Muscle of leg (tissue), 11 donors: Measurements from ENCODE around the gene DENR. TPM values are rescaled to one million over a fixed set of nuclear protein-coding genes. Genes with fewer than 3 reads are reported as not detected.

Experiments used
- DNase-seq: peaks from one replicate; pipeline ENCODE4 v3.0.0; 2013
- H3K27ac ChIP-seq: one replicate; pipeline ENCODE4 v1.5.1; 2013; ENCODE audit warnings: mild to moderate bottlenecking, low read length, control low read depth
- H3K27me3 ChIP-seq: one replicate; pipeline ENCODE4 v1.6.1; 2013; ENCODE audit warnings: low read length; ENCODE audit not compliant: control insufficient read depth, insufficient read depth
- H3K36me3 ChIP-seq: one replicate; pipeline ENCODE4 v1.6.1; 2013; ENCODE audit warnings: low read length; ENCODE audit not compliant: control insufficient read depth, insufficient read depth
- H3K4me1 ChIP-seq: one replicate; pipeline ENCODE4 v1.6.1; 2013; ENCODE audit warnings: low read length; ENCODE audit not compliant: control insufficient read depth, insufficient read depth
- H3K4me3 ChIP-seq: one replicate; pipeline ENCODE4 v1.5.1; 2013; ENCODE audit warnings: low read length, control low read depth
- H3K9me3 ChIP-seq: replicated peaks from 2 replicates; pipeline ENCODE4 v1.6.1; 2013; ENCODE audit warnings: low read depth, low read length; ENCODE audit not compliant: control insufficient read depth
- WGBS: methylation state at CpG from one replicate; pipeline ENCODE4 v1.1.5; 2013; ENCODE audit warnings: missing lambda C conversion rate; ENCODE audit not compliant: insufficient coverage; 5-methylcytosine and 5-hydroxymethylcytosine counted together
- polyA plus RNA-seq, 8 donors: library from polyadenylated mRNA; unstranded; fragments of 120-200 nt; gene quantifications; one replicate each; pipeline versions ENCODE4 v1.2.1 to v1.2.3, GENCODE V29; 2013; ENCODE audit warnings: inconsistent platforms in 1 of 8, low replicate concordance in 1 of 8; ENCODE audit not compliant: insufficient read length in 8 of 8, insufficient read depth in 1 of 8
- total RNA-seq: library from RNA; stranded (reverse); fragments of 120-200 nt; gene quantifications from one replicate; pipeline ENCODE4 v1.2.4, GENCODE V29; 2013

Gene DENR
- total and polyA plus RNA-seq, 9 donors: 37.3 to 74.1 (median 67.7) TPM

GRCh38 chr12:122721057-122721545 is 31.5 kb upstream of the DENR start:
- Histone ChIP-seq H3K4me3 (no peak overlapping the region), H3K9me3 (no peaks in the 10 kb centered on the region), H3K27me3 (no peaks in the 10 kb centered on the region), H3K27ac (no peak overlapping the region), H3K4me1 (no peaks in the 10 kb centered on the region), H3K36me3 (no peaks in the 10 kb centered on the region)
- no peak for DNase-seq
- 78% methylated on average over 7 of the region's 11 CpGs for WGBS

DNA sequence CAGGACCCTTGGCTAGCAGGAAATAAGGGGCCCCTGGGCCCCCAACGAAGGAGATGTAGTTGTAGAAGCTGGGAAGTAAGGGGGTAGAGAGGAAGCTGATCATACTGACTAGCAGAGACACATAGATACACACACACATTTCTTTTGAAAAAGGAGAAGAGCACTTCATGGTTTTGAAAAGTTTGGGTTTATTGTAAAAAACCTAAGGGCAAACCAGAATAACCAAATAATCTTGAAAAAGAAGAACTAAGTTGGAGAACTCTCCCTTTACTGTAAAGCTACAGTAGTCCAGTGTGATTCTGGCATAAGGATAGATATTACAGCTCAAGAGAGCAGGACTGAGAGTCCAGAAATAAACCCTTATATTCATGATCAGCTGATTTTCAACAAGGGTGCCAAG is 30.2 kb upstream of the DENR start:
- no peaks in the 10 kb centered on the region for H3K9me3 ChIP-seq
- no peaks in the 10 kb centered on the region for H3K27me3 ChIP-seq
- no peak overlapping the region for H3K27ac ChIP-seq
- WGBS: no CpG with 5 or more reads among the region's 1 CpG
- H3K4me1 ChIP-seq: no peaks in the 10 kb centered on the region
- no peak for DNase-seq
- no peak overlapping the region for H3K4me3 ChIP-seq
- H3K36me3 ChIP-seq: no peaks in the 10 kb centered on the region

DNA sequence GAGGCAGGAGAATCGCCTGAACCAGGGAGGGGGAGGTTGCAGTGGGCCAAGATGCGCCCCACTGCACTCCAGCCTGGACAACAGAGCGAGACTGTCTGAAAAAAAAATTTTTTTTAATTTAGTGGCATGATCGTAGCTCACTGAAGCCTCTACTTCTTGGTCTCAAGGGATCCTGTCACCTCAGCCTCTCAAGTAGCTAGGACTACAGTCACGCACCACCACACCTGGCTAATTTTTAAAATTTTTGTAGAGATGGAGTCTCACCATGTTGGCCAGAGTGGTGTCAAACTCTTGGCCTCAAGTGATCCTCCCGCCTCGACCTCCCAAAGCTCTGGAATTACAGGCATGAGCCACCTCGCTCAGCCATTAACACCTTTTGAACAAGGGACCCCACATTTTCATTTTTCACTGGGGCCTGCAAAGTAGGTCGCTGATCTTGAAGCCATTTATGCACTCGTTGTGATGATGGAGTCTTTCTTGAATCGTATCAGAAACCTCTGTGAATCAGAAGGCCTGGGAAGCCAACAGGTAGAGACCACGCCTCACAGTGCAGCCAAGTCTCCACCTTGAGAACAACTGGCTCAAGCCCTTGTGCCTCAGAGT is 27.9 kb upstream of the DENR start:
- Histone ChIP-seq H3K4me3 (no peak overlapping the region), H3K4me1 (no peaks in the 10 kb centered on the region), H3K36me3 (no peaks in the 10 kb centered on the region), H3K27ac (no peak overlapping the region), H3K27me3 (no peaks in the 10 kb centered on the region), H3K9me3 (no peaks in the 10 kb centered on the region)
- WGBS: 91% methylated on average over 8 of the region's 12 CpGs
- DNase-seq: no peak

DNA sequence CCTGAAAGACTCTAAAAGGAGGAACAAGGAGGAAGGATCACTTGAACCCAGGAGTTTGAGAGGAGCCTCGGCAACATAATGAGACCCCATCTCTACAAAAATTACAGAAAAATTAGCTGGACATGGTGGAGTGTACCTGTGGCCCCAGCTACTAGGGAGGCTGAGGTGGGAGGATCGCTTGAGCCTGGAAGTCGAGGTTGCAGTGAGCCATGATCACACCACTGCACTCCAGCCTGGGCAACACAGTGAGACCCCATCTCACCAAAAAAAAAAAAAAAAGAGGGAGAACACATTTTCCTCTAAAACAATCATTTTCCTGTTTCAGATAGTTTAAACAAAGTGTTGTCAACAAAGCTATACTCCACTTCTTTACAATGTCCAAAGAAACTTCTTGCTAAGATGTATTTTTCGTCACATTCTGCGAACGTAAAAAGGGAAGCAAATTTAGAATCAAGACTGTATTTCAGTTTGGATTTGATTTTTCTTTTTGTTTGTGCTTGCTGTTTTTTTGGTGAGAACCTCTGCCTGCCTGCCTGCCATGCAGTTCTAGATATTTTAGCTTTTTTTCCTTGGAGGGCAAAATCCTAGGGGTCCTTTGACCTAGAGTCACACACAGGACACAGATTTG is 27.1 kb upstream of the DENR start:
- Histone ChIP-seq H3K36me3 (no peaks in the 10 kb centered on the region), H3K27ac (peak overlapping the region; percentile 47)
- WGBS: 87% methylated on average over 3 of the region's 6 CpGs

DNA sequence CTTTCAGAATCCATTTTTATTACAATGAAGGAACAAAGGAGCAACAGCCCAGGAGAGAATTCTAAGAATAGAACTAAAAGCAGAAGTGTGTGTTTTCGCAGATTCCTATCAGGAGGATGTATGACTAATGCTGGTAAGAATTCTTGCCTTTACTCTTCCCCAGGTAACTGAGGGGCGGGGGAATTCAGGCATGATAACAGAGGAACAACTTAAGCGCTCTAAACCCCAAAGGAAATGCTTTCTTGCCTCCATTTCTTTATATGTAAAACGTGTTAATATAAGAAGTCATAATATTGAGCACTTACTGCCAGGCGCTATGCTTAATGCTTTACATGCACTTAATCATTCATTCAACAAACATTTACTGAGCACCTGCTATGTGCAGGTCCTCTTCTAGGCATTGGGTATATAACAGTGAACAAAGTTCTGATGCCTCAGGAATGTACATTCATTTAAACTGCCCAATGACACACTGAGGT is 26.5 kb upstream of the DENR start:
- peaks cover 3% of the 10 kb centered on the region for H3K4me1 ChIP-seq
- no peak overlapping the region for H3K4me3 ChIP-seq
- peaks cover 3% of the 10 kb centered on the region for H3K27me3 ChIP-seq
- peak overlapping the region; percentile 47 for H3K27ac ChIP-seq
- WGBS: no CpG with 5 or more reads among the region's 5 CpGs
- DNase-seq: peak; percentile 28
- no peaks in the 10 kb centered on the region for H3K9me3 ChIP-seq
- no peaks in the 10 kb centered on the region for H3K36me3 ChIP-seq

More for the DNA sequence above, 27.1 kb upstream of the DENR start:
- H3K4me1 ChIP-seq: peaks cover 3% of the 10 kb centered on the region
- no peak overlapping the region for H3K4me3 ChIP-seq
- no peak for DNase-seq
- H3K9me3 ChIP-seq: no peaks in the 10 kb centered on the region
- peaks cover 2% of the 10 kb centered on the region for H3K27me3 ChIP-seq

DNA sequence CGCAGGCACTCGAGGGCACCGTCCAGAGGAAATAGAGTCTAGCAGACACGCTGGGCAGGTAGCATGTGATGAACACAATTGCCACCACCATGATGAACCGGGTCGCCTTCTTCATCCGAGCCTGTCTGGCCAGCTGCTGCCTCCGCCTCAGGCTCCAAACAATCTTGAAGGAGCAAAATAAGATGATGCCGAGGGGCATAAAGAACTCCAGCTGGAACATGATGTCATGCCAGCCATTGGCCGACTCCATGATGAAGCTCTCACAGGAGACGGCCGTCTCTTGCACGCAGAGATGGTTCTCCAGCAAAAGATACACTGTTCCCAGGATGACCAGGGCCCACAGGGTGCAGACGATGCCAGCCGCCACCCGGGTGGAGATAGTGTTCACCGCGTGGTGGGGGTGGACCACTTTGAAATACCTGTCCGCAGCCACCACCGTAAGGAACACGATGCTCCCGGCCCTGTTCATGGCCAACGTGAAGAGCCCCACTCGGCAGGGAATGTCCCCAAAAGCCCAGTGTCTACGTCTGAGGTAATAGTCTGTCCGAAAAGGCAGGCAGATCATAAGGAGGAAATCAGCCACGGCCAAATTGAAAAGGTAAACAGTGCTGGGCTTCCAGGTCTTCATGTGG is 22.9 kb upstream of the DENR start:
- Histone ChIP-seq H3K27ac (no peak overlapping the region), H3K36me3 (no peaks in the 10 kb centered on the region), H3K4me3 (no peak overlapping the region), H3K27me3 (peaks cover 3% of the 10 kb centered on the region), H3K9me3 (no peaks in the 10 kb centered on the region), H3K4me1 (peaks cover 3% of the 10 kb centered on the region)
- DNase-seq: no peak
- WGBS: 89% methylated on average over 27 of the region's 27 CpGs

- no peak for DNase-seq
- Histone ChIP-seq H3K4me1 (peaks cover 3% of the 10 kb centered on the region), H3K9me3 (no peaks in the 10 kb centered on the region), H3K27ac (no peak within 1 kb of the TSS), H3K4me3 (peak within 1 kb of the TSS; percentile 13), H3K27me3 (peaks cover 3% of the 10 kb centered on the region), H3K36me3 (no peaks in the 10 kb centered on the region)
- WGBS: 75% methylated on average over 25 of the region's 32 CpGs
These were observed 22.2 kb upstream of the DENR start, which contains the start of gene HCAR1 for GRCh38 chr12:122730215-122731014. Gene HCAR1, minus strand, starts transcription at chr12:122730844. Its CDS starts 505 bp downstream, at chr12:122730339.

DNA sequence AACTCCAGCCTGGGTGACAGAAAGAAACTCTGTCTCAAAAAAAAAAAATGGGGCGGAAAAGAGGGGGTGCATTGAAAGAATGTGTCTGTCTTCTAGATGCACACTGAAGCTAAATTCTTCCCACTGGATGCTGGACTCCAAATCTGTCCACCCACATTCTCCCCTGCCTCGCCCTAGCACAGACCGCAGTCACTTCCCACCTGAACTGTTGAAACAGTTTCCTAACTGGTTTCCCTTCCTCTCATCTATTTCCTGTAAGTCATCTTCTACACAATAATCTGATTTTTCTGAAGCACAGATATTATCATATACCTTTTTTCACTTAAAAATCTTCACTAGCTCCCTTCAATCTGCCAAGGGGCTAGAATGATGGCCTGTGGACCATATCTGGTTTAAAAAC is 20.5 kb upstream of the DENR start:
- H3K4me1 ChIP-seq: peaks cover 3% of the 10 kb centered on the region
- WGBS: 83% methylated on average over 2 of the region's 3 CpGs
- no peak overlapping the region for H3K4me3 ChIP-seq
- no peak overlapping the region for H3K27ac ChIP-seq
- H3K9me3 ChIP-seq: no peaks in the 10 kb centered on the region
- no peaks in the 10 kb centered on the region for H3K36me3 ChIP-seq
- DNase-seq: no peak
- peaks cover 3% of the 10 kb centered on the region for H3K27me3 ChIP-seq

DNA sequence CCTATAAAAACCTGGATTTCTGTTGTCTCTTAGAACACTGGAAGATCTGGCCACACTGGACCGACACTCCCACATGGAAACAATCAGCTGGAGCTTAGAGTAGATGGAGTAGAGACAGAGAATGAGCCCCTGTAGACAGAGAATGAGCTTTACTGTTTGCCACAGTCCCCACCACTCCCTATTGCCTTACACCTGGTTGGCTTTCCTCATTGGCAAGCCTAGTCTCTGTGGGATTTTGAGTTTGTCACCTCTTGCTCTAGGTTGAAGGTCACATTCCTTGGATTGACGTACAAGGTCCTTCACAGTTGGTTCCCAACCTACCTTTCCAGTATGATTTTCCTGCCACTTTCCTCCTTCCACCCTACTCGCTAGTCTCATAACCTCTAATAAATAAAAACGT is 20.0 kb upstream of the DENR start:
- no peaks in the 10 kb centered on the region for H3K9me3 ChIP-seq
- H3K27ac ChIP-seq: no peak overlapping the region
- no peaks in the 10 kb centered on the region for H3K36me3 ChIP-seq
- 88% methylated on average over 3 of the region's 4 CpGs for WGBS
- peaks cover 3% of the 10 kb centered on the region for H3K4me1 ChIP-seq
- H3K27me3 ChIP-seq: peaks cover 3% of the 10 kb centered on the region
- no peak for DNase-seq
- no peak overlapping the region for H3K4me3 ChIP-seq

- WGBS: 81% methylated on average over 3 of the region's 7 CpGs
- Histone ChIP-seq H3K4me3 (no peak overlapping the region), H3K27me3 (no peaks in the 10 kb centered on the region), H3K27ac (no peak overlapping the region), H3K4me1 (no peaks in the 10 kb centered on the region), H3K36me3 (no peaks in the 10 kb centered on the region), H3K9me3 (no peaks in the 10 kb centered on the region)
- DNase-seq: no peak
These were observed 14.1 kb upstream of the DENR start for GRCh38 chr12:122738571-122738970.
